ENCODE data around the gene CNIH1.

Gene CNIH1

GRCh38 chr14:54478636-54479215 is 37.6 kb upstream of the CNIH1 start:
- no peaks in the 10 kb centered on the region for H3K27me3 ChIP-seq (ENCODE audit: insufficient read depth, low read length)
- H4K20me1 ChIP-seq (ENCODE audit: insufficient read depth, low read length): no peaks in the 10 kb centered on the region
- no peak overlapping the region for H3K4me3 ChIP-seq (ENCODE audit: low read depth, low read length, poor library complexity, severe bottlenecking)
- no peak overlapping the region for H2AFZ ChIP-seq (ENCODE audit: low read length)
- H3K27ac ChIP-seq (ENCODE audit: low read depth, low read length, poor library complexity, severe bottlenecking): no peak overlapping the region
- H3K4me2 ChIP-seq (ENCODE audit: low read length): no peak overlapping the region
- peaks cover 52% of the 10 kb centered on the region for H3K36me3 ChIP-seq (ENCODE audit: insufficient read depth, low read length)
- no peak overlapping the region for H3K9ac ChIP-seq (ENCODE audit: low read length)
- no peak for TF ChIP-seq EZH2 (IDR thresholded peaks at IDR 0.05; ENCODE audit: borderline replicate concordance, low read length)
- TF ChIP-seq CTCF (IDR thresholded peaks at IDR 0.05; ENCODE audit: low read length): no peak
- peaks cover 5% of the 10 kb centered on the region; the same call in 1 of the 2 replicates for H3F3A ChIP-seq (ENCODE audit: insufficient read depth, low read length)
- H3K9me3 ChIP-seq (ENCODE audit: low read length): no peaks in the 10 kb centered on the region
- H3K79me2 ChIP-seq (ENCODE audit: insufficient read depth, low read length): peaks cover under 1% of the 10 kb centered on the region; the same call in 1 of the 2 replicates
- peaks cover 9% of the 10 kb centered on the region for H3K4me1 ChIP-seq (ENCODE audit: insufficient read depth, low read length, severe bottlenecking)
- H3K9me2 ChIP-seq (ENCODE audit: low read depth, low read length): no peaks in the 10 kb centered on the region

- Histone ChIP-seq H3K4me2 (ENCODE audit: low read length) (no peak overlapping the region), H3F3A (ENCODE audit: insufficient read depth, low read length) (no peaks in the 10 kb centered on the region), H3K79me2 (ENCODE audit: insufficient read depth, low read length) (no peaks in the 10 kb centered on the region), H3K9me3 (ENCODE audit: low read length) (no peaks in the 10 kb centered on the region), H3K4me3 (ENCODE audit: low read depth, low read length, poor library complexity, severe bottlenecking) (no peak overlapping the region), H3K9ac (ENCODE audit: low read length) (no peak overlapping the region), H2AFZ (ENCODE audit: low read length) (no peak overlapping the region), H3K4me1 (ENCODE audit: insufficient read depth, low read length, severe bottlenecking) (no peaks in the 10 kb centered on the region), H3K36me3 (ENCODE audit: insufficient read depth, low read length) (peaks cover 33% of the 10 kb centered on the region; the same call in 1 of the 2 replicates), H3K27ac (ENCODE audit: low read depth, low read length, poor library complexity, severe bottlenecking) (no peak overlapping the region), H4K20me1 (ENCODE audit: insufficient read depth, low read length) (no peaks in the 10 kb centered on the region), H3K27me3 (ENCODE audit: insufficient read depth, low read length) (no peaks in the 10 kb centered on the region), H3K9me2 (ENCODE audit: low read depth, low read length) (no peaks in the 10 kb centered on the region)
- TF ChIP-seq EZH2 (IDR thresholded peaks at IDR 0.05; ENCODE audit: borderline replicate concordance, low read length): no peak
- no peak for TF ChIP-seq CTCF (IDR thresholded peaks at IDR 0.05; ENCODE audit: low read length)
Measured at GRCh38 chr14:54475911-54476310, 34.7 kb upstream of the CNIH1 start.

GRCh38 chr14:54475187-54475899 is 34.2 kb upstream of the CNIH1 start:
- H3K27me3 ChIP-seq (ENCODE audit: insufficient read depth, low read length): no peaks in the 10 kb centered on the region
- no peak overlapping the region for H3K9ac ChIP-seq (ENCODE audit: low read length)
- H3K4me1 ChIP-seq (ENCODE audit: insufficient read depth, low read length, severe bottlenecking): no peaks in the 10 kb centered on the region
- no peaks in the 10 kb centered on the region for H3K9me2 ChIP-seq (ENCODE audit: low read depth, low read length)
- H3F3A ChIP-seq (ENCODE audit: insufficient read depth, low read length): no peaks in the 10 kb centered on the region
- TF ChIP-seq CTCF (IDR thresholded peaks at IDR 0.05; ENCODE audit: low read length) (no peak), EZH2 (IDR thresholded peaks at IDR 0.05; ENCODE audit: borderline replicate concordance, low read length) (no peak)
- no peaks in the 10 kb centered on the region for H3K9me3 ChIP-seq (ENCODE audit: low read length)
- no peak overlapping the region for H3K27ac ChIP-seq (ENCODE audit: low read depth, low read length, poor library complexity, severe bottlenecking)
- no peaks in the 10 kb centered on the region for H3K79me2 ChIP-seq (ENCODE audit: insufficient read depth, low read length)
- no peak overlapping the region for H3K4me3 ChIP-seq (ENCODE audit: low read depth, low read length, poor library complexity, severe bottlenecking)
- H4K20me1 ChIP-seq (ENCODE audit: insufficient read depth, low read length): no peaks in the 10 kb centered on the region
- no peak overlapping the region for H3K4me2 ChIP-seq (ENCODE audit: low read length)
- H3K36me3 ChIP-seq (ENCODE audit: insufficient read depth, low read length): peaks cover 33% of the 10 kb centered on the region; the same call in 1 of the 2 replicates
- H2AFZ ChIP-seq (ENCODE audit: low read length): no peak overlapping the region

Data from OCI-LY1 (cell line).